Measurements from ENCODE around the gene PRXL2A.

Gene PRXL2A

GRCh38 chr10:80461208-80462183 lies 53.1 kb downstream of the PRXL2A start:
- peak; percentile 21 for DNase-seq (ENCODE audit: low read depth)

GRCh38 chr10:80462299-80462980 lies 54.1 kb downstream of the PRXL2A start:
- peak; percentile 63 for DNase-seq (ENCODE audit: low read depth)

- DNase-seq (ENCODE audit: low read depth): peak; percentile 86
Measured at GRCh38 chr10:80462981-80463741, 54.8 kb downstream of the PRXL2A start.

GRCh38 chr10:80463868-80464267 lies 55.5 kb downstream of the PRXL2A start:
- no peak for DNase-seq (ENCODE audit: low read depth)

- peak; percentile 39 for DNase-seq (ENCODE audit: low read depth)
Measured at GRCh38 chr10:80464557-80465450, 56.5 kb downstream of the PRXL2A start.

- no peak for DNase-seq (ENCODE audit: low read depth)
Measured at GRCh38 chr10:80465451-80465835, 57.1 kb downstream of the PRXL2A start.

- DNase-seq (ENCODE audit: low read depth): no peak
Measured at GRCh38 chr10:80465839-80466590, 57.7 kb downstream of the PRXL2A start.

GRCh38 chr10:80466724-80467326 lies 58.5 kb downstream of the PRXL2A start:
- DNase-seq (ENCODE audit: low read depth): no peak

- no peak for DNase-seq (ENCODE audit: low read depth)
Measured at GRCh38 chr10:80468002-80468401, 59.7 kb downstream of the PRXL2A start.

GRCh38 chr10:80468806-80469421 lies 60.6 kb downstream of the PRXL2A start:
- DNase-seq (ENCODE audit: low read depth): no peak

GRCh38 chr10:80470266-80470665 lies 61.9 kb downstream of the PRXL2A start:
- no peak for DNase-seq (ENCODE audit: low read depth)

GRCh38 chr10:80471001-80471400 lies 62.6 kb downstream of the PRXL2A start:
- DNase-seq (ENCODE audit: low read depth): no peak

- DNase-seq (ENCODE audit: low read depth): no peak
Measured at GRCh38 chr10:80471715-80472233, 63.4 kb downstream of the PRXL2A start.

- peak; percentile 80 for DNase-seq (ENCODE audit: low read depth)
Measured at GRCh38 chr10:80472234-80473095, 64.1 kb downstream of the PRXL2A start.

GRCh38 chr10:80473096-80473657 lies 64.8 kb downstream of the PRXL2A start:
- DNase-seq (ENCODE audit: low read depth): no peak

GRCh38 chr10:80473692-80474596 lies 65.6 kb downstream of the PRXL2A start:
- peak; percentile 46 for DNase-seq (ENCODE audit: low read depth)

- no peak for DNase-seq (ENCODE audit: low read depth)
Measured at GRCh38 chr10:80474597-80474910, 66.2 kb downstream of the PRXL2A start.
